WERI-Rb-1 (cell line): Measurements from ENCODE around the gene TMEM183A.

ENCODE experiments used
- DNase-seq: peaks from one replicate; pipeline ENCODE4 v3.0.0-alpha.2; 2020
- H3K27ac ChIP-seq: fragments of 250-450 bp; sonication (Bioruptor Pico); 2 replicates; pipeline ENCODE4 v1.5.1; 2020; ENCODE audit warnings: mild to moderate bottlenecking, moderate library complexity
- H3K27me3 ChIP-seq: fragments of 250-450 bp; sonication (Bioruptor Pico); 2 replicates; pipeline ENCODE4 v1.5.1; 2021; ENCODE audit warnings: mild to moderate bottlenecking, low read depth, moderate library complexity; ENCODE audit not compliant: insufficient read depth, severe bottlenecking
- H3K36me3 ChIP-seq: fragments of 250-450 bp; sonication (Bioruptor Pico); 2 replicates; pipeline ENCODE4 v1.5.1; 2020; ENCODE audit warnings: mild to moderate bottlenecking, moderate library complexity
- H3K4me3 ChIP-seq: 2 replicates; pipeline ENCODE4 v1.5.1; 2011; ENCODE audit warnings: low read depth, mild to moderate bottlenecking, control low read depth, low read length
- H3K9me3 ChIP-seq: fragments of 250-450 bp; sonication (Bioruptor Pico); 2 replicates; pipeline ENCODE4 v1.5.1; 2021; ENCODE audit warnings: mild to moderate bottlenecking, moderate library complexity; ENCODE audit not compliant: severe bottlenecking
- CTCF ChIP-seq: IDR thresholded peaks from 2 replicates; pipeline ENCODE4 v1.5.1; 2011; ENCODE audit warnings: low read depth, mild to moderate bottlenecking, control low read depth, inconsistent platforms, low read length

Gene TMEM183A

GRCh38 chr1:203066965-203067364 lies 59.8 kb downstream of the TMEM183A start:
- TF ChIP-seq CTCF = no peak
- Histone ChIP-seq H3K27ac (no peak overlapping the region), H3K27me3 (no peaks in the 10 kb centered on the region), H3K4me3 (no peak overlapping the region), H3K9me3 (no peaks in the 10 kb centered on the region), H3K36me3 (peaks cover 80% of the 10 kb centered on the region)
- DNase-seq = no peak

DNA sequence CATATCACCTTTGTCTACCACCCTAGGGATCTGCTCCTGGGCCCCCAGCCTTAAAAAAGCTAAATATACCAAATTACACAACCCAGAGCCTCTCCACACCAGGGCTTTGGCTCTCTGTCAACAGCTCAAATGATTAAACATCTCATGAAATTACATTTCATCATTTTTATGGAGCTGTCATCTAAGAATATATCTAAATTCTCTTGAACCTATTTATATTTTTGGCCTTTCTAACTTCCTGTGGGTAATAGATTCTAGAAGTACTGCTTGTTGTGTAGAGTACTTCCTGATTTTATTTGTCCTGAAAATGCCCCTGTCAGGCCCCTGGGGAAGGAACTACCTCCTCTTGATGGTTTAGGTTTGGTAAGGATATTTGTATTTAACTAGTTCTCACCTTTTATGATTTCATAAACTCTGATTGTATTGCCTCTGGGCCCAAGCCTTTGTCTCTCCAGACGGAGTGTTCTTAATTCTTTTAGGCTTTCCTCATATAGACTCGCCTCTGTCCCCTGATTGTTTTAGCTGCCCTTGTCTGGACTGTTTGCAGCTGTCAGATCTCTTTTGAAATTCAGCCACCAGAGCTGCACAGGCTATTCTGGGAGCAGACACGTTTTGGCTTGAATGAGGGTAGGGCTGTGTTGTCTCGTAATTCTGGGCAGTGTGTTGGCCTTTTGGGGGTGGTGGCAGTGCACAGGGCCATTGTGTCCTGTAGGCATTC lies 62.0 kb downstream of the TMEM183A start:
- Histone ChIP-seq H3K27ac (no peak overlapping the region), H3K4me3 (no peak overlapping the region), H3K9me3 (no peaks in the 10 kb centered on the region), H3K27me3 (no peaks in the 10 kb centered on the region), H3K36me3 (peaks cover 86% of the 10 kb centered on the region)
- TF ChIP-seq CTCF = no peak
- no peak for DNase-seq

DNA sequence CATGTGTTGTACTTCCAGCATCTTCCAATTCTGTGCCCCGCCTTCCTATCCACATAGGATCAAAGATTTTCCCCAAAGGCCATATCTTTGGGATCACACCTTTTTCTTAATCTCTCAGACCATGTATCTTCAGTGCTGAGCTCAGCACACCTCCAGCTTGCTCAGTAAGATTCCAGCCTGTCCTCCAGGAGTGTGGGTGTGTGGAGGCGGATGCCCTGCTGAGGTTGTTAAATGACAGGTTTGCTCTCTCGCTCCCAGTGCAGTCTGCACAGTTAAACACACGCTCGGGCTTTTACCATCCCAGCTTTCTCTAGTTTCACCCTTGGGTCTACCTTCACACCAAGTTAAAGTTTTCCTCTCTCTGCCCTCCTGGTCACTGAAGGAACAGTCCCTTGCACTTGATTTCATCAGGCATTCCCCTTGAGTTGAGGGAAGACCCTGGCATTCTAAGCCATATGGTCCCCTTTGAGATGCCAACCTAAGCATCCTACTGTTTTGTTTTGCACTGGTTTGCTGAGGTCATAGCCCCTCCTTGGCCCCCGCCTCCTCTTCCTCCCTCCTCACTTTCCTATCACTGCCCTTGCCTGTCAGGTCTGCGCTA lies 64.9 kb downstream of the TMEM183A start:
- no peaks in the 10 kb centered on the region for H3K27me3 ChIP-seq
- H3K4me3 ChIP-seq = no peak overlapping the region
- peaks cover 84% of the 10 kb centered on the region for H3K36me3 ChIP-seq
- H3K9me3 ChIP-seq = no peaks in the 10 kb centered on the region
- no peak for TF ChIP-seq CTCF
- DNase-seq = no peak
- no peak overlapping the region for H3K27ac ChIP-seq

DNA sequence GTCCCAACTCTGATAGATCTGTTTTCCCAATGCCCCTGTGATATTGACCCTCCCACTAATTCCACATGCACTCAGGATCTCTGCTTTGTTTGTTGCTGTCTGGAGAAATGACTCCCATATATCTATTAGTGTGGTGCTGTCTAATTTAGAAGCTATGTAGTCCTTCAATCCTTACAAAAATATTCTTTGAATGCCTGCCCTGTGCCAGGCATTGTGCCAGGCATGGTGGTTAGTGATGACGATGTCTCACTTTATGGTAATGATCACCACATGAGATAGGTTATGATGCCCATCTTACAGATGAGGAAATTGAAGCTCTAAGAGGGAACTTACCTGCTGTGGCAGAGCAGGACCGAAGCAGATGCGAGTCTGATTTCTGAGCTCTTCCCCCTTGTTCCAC lies 65.7 kb downstream of the TMEM183A start:
- Histone ChIP-seq H3K36me3 (peaks cover 77% of the 10 kb centered on the region), H3K27ac (no peak overlapping the region), H3K27me3 (no peaks in the 10 kb centered on the region), H3K9me3 (no peaks in the 10 kb centered on the region), H3K4me3 (no peak overlapping the region)
- no peak for TF ChIP-seq CTCF
- DNase-seq = no peak

- no peak for DNase-seq
- H3K9me3 ChIP-seq = no peaks in the 10 kb centered on the region
- H3K27ac ChIP-seq = no peak overlapping the region
- TF ChIP-seq CTCF = no peak
- peaks cover 72% of the 10 kb centered on the region for H3K36me3 ChIP-seq
- H3K4me3 ChIP-seq = no peak overlapping the region
- no peaks in the 10 kb centered on the region for H3K27me3 ChIP-seq
Observed at GRCh38 chr1:203073469-203073868, 66.3 kb downstream of the TMEM183A start.
